GM19328 (cell line): ENCODE results near the gene ARHGEF4.

ENCODE experiments used
- ATAC-seq: cut with Tn5 transposase; IDR thresholded peaks from one replicate; pipeline ENCODE4 v1.9.1; 2021; ENCODE audit warnings: mild to moderate bottlenecking, moderate library complexity; ENCODE audit not compliant: unreplicated experiment

The ARHGEF4 gene

DNA sequence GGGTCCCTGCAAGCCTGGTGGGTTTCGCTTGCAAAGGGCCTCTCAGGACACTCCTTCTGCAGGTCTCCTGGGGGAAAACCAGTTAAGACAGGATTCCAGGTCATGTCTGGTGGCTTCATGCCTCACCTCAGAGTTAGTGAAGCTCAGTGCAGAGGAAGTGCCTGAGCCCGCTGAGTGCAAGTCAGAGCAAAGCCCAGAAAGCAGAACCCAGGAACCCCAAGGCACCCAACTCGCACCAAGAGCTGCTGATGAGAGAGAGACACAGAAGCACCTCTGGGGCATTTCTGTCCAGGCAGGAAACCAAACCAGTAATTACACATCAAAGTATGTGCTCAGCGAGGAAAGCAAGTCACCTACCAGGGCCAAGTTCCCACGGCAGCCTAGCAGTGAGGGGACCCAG lies 78.4 kb downstream of the ARHGEF4 start:
- no peak for ATAC-seq

DNA sequence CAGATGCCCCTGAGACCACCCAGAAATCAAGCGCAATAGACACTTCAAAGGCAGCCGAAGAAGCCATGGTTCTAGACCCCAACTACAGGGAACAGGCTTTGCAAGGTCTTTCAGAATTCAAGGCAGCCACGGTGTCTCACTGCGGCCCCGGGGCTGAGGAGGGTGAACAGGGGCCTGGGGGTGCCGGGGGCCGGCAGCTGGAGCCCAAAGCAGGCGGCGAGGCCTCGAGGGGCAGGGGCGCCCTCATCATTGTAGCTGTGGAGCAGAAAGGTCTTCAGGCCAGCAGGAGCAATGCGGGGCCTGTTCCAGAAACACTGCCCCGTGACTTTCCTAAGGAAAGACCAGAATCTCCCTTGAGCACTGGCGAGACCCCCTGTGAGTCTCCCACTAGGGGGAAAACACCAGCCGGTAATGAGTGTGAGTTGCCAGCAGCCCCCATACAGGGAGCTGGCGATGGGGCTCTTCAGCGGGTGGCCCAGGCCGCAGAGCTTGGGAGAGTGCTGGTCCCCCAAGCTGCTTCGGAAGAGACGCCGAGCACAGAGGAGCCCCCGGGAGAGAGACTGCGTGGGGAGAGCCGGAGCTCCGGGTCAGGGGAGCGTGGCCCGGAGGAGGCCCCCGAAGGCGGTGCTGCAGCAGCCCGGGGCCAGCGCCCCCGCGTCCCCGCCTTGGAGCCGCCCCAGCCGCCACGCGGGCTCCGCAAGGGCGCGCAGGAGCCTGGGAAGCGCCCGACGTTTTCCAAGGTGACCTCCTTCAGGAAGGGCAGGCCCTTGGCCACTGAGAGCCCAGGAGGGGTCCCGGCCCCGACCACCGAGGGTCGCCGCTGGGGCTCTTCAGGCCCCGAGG lies 79.1 kb downstream of the ARHGEF4 start:
- ATAC-seq, result no peak

GRCh38 chr2:130916438-130916705 lies 79.7 kb downstream of the ARHGEF4 start:
- ATAC-seq, result no peak

- no peak for ATAC-seq
These were observed 80.4 kb downstream of the ARHGEF4 start for GRCh38 chr2:130917006-130917688.

DNA sequence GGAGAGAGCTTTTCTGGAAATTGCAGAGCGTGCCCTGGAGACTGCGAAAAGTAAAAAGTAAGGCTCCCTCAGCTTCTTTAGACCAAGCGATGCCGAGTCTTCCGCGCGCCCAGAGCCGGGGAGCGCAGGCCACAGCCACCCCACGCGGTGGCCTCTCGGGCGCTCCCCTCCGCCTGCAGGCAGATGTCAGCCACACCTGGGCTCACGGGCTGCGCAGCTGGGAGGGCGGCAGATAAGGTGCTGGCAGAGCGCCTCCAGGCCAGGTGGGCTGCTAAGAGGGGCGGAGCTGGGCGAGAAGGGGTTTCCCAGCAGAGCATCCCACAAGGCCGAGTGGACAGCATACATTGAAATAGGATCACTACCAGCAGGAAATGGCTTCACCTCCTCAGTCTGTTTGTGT lies 81.7 kb downstream of the ARHGEF4 start:
- no peak for ATAC-seq

DNA sequence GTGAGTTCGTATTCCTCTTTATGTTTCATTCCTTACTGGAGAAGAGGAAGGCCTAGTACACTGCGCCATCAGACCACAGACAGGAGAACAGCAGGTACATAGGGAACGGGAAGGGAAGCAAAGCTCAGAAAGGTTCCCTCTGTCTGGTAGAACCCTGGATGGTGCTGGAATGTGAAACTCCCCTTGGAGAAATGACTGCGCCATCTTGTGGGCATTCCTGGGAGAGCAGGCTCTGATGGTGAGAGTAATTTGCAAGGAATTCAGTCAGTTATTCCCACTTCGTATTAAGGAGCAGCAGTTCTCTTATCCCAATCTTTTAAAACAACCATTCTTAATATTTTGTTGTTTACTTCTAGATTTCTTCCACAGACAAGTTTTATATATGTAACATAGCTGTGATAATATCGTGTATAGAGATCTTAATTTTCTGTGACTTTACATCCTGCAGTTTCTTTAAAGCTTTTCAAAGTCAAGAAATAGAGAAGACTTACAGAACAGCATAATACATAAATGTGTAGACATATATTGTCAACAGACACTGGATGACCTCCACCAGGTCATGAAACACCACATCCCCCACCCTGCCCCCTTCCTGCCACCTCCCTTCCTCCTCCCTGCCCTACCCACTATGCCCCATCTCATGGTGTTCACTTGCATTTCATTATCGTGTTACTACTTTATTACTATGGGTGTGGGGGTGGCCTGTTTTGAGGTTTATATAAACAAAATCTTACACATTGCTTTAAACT lies 83.9 kb downstream of the ARHGEF4 start:
- ATAC-seq, result no peak

GRCh38 chr2:130921164-130921476 lies 84.4 kb downstream of the ARHGEF4 start:
- no peak for ATAC-seq

GRCh38 chr2:130922417-130922816 lies 85.7 kb downstream of the ARHGEF4 start:
- ATAC-seq, result no peak

DNA sequence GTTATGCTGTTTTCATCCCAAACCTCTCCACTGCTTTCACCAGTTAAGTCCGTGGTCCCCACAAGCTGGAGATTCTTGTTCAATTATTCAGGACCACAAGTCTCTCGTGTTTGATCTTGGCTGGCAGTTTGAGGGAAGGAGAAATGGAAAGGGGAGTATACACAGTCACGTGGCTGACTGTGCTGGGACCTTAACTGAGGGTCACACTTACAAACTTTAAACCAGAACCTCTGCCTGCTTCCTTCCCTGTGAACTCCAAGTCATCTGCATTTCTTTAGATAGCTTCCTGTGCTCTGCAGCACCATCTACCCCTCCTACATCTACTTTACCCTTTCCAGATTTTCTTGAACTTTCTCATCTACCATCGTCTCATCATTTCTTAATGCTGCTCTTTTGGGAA lies 91.7 kb downstream of the ARHGEF4 start:
- no peak for ATAC-seq

- ATAC-seq, result no peak
These were observed 94.3 kb downstream of the ARHGEF4 start for GRCh38 chr2:130930740-130931659.

- no peak for ATAC-seq
These were observed 96.8 kb downstream of the ARHGEF4 start for GRCh38 chr2:130933501-130933900.

GRCh38 chr2:130936451-130936850 lies 99.7 kb downstream of the ARHGEF4 start:
- ATAC-seq, result no peak

- ATAC-seq, result no peak
These were observed 111.3 kb downstream of the ARHGEF4 start for GRCh38 chr2:130947967-130948366.

GRCh38 chr2:130949954-130950353 lies 113.2 kb downstream of the ARHGEF4 start:
- ATAC-seq, result no peak

- no peak for ATAC-seq
These were observed 114.3 kb downstream of the ARHGEF4 start for GRCh38 chr2:130951018-130951417.

- ATAC-seq, result no peak
These were observed 118.2 kb downstream of the ARHGEF4 start for GRCh38 chr2:130954873-130955272.

DNA sequence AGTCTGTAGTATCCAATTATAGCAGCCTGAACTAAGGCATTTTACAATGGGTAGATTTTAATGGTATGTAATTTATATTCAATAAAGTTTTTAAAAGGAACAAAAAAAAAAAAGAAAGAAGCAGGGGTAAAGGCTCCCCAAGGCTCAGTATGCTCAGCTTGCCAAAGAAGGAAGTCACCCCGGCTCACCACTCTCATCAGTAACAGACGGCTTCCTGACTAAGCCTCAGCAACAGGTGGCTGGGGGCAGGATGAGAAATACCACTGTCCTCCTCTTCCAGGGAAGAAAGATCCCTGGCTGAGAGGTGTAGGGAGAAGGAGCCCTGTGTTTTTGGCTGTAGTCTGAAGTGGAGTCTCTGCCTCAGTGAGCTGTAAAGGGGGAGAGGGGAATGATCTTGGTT lies 121.2 kb downstream of the ARHGEF4 start:
- ATAC-seq, result no peak

DNA sequence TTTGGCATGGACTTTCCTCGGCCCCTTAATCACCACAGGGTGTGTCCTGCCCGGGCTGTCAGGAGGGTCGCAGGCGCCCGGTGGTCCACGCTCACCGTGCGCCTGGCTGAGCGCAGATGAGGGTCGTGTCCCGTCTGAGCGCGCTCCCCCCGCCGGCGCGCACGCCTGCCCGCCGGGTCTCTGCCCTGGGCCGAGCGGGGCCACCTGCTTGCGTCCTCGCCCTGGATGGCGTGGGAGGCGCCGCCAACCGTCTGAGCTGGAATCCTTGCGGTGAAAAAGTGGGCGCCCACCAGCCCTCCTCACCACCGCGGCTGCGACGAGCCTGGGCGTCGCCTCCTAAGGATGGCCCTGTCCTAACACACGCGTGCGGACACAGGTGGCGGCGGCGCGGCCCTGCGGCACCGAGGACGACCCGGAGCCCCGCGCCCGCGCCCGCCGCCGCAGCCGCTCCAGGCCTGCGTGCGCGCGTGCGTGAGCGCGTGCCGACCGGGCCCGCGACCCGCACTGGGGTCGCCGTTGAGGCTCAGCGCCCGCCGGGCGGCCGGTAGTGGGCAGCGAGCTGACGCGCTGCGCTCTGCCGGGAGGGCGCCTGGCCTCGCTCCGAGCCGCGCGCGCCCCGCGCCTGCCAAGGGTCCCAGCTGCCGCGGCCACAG lies 126.6 kb downstream of the ARHGEF4 start:
- ATAC-seq, result no peak

- no peak for ATAC-seq
These were observed 127.4 kb downstream of the ARHGEF4 start for GRCh38 chr2:130963849-130964793.
